Measurements from ENCODE around the gene ELF5. TPM values are rescaled to one million over a fixed set of nuclear protein-coding genes. Genes with fewer than 3 reads are reported as not detected.

ELF5 gene
- total and polyA plus RNA-seq, 4 donors = 0.06 to 0.37 (median 0.08) TPM; not detected in 1

GRCh38 chr11:34502949-34503348, 10.6 kb downstream of the ELF5 start:
- Histone ChIP-seq H3K27ac (ENCODE audit: low read depth in 1 of 2, low read length in 2 of 2) (no peak overlapping the region), H3K9ac (ENCODE audit: low read depth in 1 of 2, low read length in 2 of 2) (no peak overlapping the region), H3K9me3 (ENCODE audit: control insufficient read depth in 4 of 4, low read length in 3 of 4) (no peaks in the 10 kb centered on the region), H3K27me3 (ENCODE audit: control insufficient read depth in 4 of 4, insufficient read depth in 4 of 4, low read length in 3 of 4) (no peaks in the 10 kb centered on the region), H3K4me3 (ENCODE audit: low read depth in 1 of 3, low read length in 3 of 3) (no peak overlapping the region), H3K36me3 (ENCODE audit: control insufficient read depth in 4 of 4, insufficient read depth in 3 of 4, low read depth in 1 of 4, low read length in 3 of 4) (no peaks in the 10 kb centered on the region), H3K4me1 (ENCODE audit: control insufficient read depth in 4 of 4, insufficient read depth in 4 of 4, low read length in 3 of 4) (peaks cover 6 to 30% (median 25%) of the 10 kb centered on the region in 4 donors)
- DNase-seq (ENCODE audit: low spot score) = no peak
- TF ChIP-seq GABPA (IDR thresholded peaks at IDR 0.05 in 1 of 2, conservative IDR thresholded peaks at IDR 0.05 in 1 of 2) = no peak
- WGBS = 97% methylated on average over 3 of the region's 3 CpGs

- WGBS = 15% methylated on average over 2 of the region's 2 CpGs
- peak overlapping the region in 1 of 2 donors; percentile 44 for H3K9ac ChIP-seq (ENCODE audit: low read depth in 1 of 2, low read length in 2 of 2)
- TF ChIP-seq SP1 (IDR thresholded peaks at IDR 0.05) (no peak), ATF3 (IDR thresholded peaks at IDR 0.05) (no peak), EGR1 (IDR thresholded peaks at IDR 0.05; ENCODE audit: low read depth in 2 of 2) (no peak), RXRA (IDR thresholded peaks at IDR 0.05) (no peak), TAF1 (conservative IDR thresholded peaks at IDR 0.05) (no peak)
- DNase-seq (ENCODE audit: low spot score) = no peak
- no peak overlapping the region for H3K4me3 ChIP-seq (ENCODE audit: low read depth in 1 of 3, low read length in 3 of 3)
- no peaks in the 10 kb centered on the region for H3K9me3 ChIP-seq (ENCODE audit: control insufficient read depth in 4 of 4, low read length in 3 of 4)
- peak overlapping the region; percentile 58 to 71 for H3K27ac ChIP-seq (ENCODE audit: low read depth in 1 of 2, low read length in 2 of 2)
- peaks cover 6 to 30% (median 25%) of the 10 kb centered on the region in 4 donors for H3K4me1 ChIP-seq (ENCODE audit: control insufficient read depth in 4 of 4, insufficient read depth in 4 of 4, low read length in 3 of 4)
- H3K36me3 ChIP-seq (ENCODE audit: control insufficient read depth in 4 of 4, insufficient read depth in 3 of 4, low read depth in 1 of 4, low read length in 3 of 4) = no peaks in the 10 kb centered on the region
- H3K27me3 ChIP-seq (ENCODE audit: control insufficient read depth in 4 of 4, insufficient read depth in 4 of 4, low read length in 3 of 4) = no peaks in the 10 kb centered on the region
These were observed 11.6 kb downstream of the ELF5 start for GRCh38 chr11:34501949-34502348.

- peaks cover 6 to 30% (median 25%) of the 10 kb centered on the region in 4 donors for H3K4me1 ChIP-seq (ENCODE audit: control insufficient read depth in 4 of 4, insufficient read depth in 4 of 4, low read length in 3 of 4)
- no peaks in the 10 kb centered on the region for H3K9me3 ChIP-seq (ENCODE audit: control insufficient read depth in 4 of 4, low read length in 3 of 4)
- 31% methylated on average over 4 of the region's 4 CpGs for WGBS
- TF ChIP-seq ATF3 (IDR thresholded peaks at IDR 0.05) (peak; percentile 27), FOXA1 (IDR thresholded peaks at IDR 0.05) (peak; percentile 79), EGR1 (IDR thresholded peaks at IDR 0.05; ENCODE audit: low read depth in 2 of 2) (peak in 1 of 2 donors; percentile 73), SP1 (IDR thresholded peaks at IDR 0.05) (peak; percentile 95), ZBTB33 (IDR thresholded peaks at IDR 0.05) (peak; percentile 92), HNF4A (conservative IDR thresholded peaks at IDR 0.05) (peak; percentile 100), RAD21 (IDR thresholded peaks at IDR 0.05) (peak; percentile 52 to 54), RXRA (IDR thresholded peaks at IDR 0.05) (peak; percentile 89 to 97), MAX (IDR thresholded peaks at IDR 0.05) (peak; percentile 94), YY1 (IDR thresholded peaks at IDR 0.05) (peak; percentile 91), CTCF (IDR thresholded peaks at IDR 0.05; ENCODE audit: low read depth, low read length, missing input control) (no peak), TAF1 (conservative IDR thresholded peaks at IDR 0.05) (no peak), GABPA (IDR thresholded peaks at IDR 0.05 in 1 of 2, conservative IDR thresholded peaks at IDR 0.05 in 1 of 2) (peak in 1 of 2 donors; percentile 43), FOXA2 (IDR thresholded peaks at IDR 0.05) (peak; percentile 70), JUND (IDR thresholded peaks at IDR 0.05) (peak; percentile 86 to 96), NR2F2 (IDR thresholded peaks at IDR 0.05) (no peak), REST (IDR thresholded peaks at IDR 0.05) (peak; percentile 84), HNF4G (IDR thresholded peaks at IDR 0.05) (peak; percentile 96)
- peak overlapping the region; percentile 58 to 71 for H3K27ac ChIP-seq (ENCODE audit: low read depth in 1 of 2, low read length in 2 of 2)
- DNase-seq (ENCODE audit: low spot score) = no peak
- no peaks in the 10 kb centered on the region for H3K27me3 ChIP-seq (ENCODE audit: control insufficient read depth in 4 of 4, insufficient read depth in 4 of 4, low read length in 3 of 4)
- peak overlapping the region in 1 of 2 donors; percentile 44 for H3K9ac ChIP-seq (ENCODE audit: low read depth in 1 of 2, low read length in 2 of 2)
- no peaks in the 10 kb centered on the region for H3K36me3 ChIP-seq (ENCODE audit: control insufficient read depth in 4 of 4, insufficient read depth in 3 of 4, low read depth in 1 of 4, low read length in 3 of 4)
- H3K4me3 ChIP-seq (ENCODE audit: low read depth in 1 of 3, low read length in 3 of 3) = no peak overlapping the region
These were observed 12.1 kb downstream of the ELF5 start for GRCh38 chr11:34501500-34501899.
